ENCODE measurements around the gene HOXC11.

Gene HOXC11

DNA sequence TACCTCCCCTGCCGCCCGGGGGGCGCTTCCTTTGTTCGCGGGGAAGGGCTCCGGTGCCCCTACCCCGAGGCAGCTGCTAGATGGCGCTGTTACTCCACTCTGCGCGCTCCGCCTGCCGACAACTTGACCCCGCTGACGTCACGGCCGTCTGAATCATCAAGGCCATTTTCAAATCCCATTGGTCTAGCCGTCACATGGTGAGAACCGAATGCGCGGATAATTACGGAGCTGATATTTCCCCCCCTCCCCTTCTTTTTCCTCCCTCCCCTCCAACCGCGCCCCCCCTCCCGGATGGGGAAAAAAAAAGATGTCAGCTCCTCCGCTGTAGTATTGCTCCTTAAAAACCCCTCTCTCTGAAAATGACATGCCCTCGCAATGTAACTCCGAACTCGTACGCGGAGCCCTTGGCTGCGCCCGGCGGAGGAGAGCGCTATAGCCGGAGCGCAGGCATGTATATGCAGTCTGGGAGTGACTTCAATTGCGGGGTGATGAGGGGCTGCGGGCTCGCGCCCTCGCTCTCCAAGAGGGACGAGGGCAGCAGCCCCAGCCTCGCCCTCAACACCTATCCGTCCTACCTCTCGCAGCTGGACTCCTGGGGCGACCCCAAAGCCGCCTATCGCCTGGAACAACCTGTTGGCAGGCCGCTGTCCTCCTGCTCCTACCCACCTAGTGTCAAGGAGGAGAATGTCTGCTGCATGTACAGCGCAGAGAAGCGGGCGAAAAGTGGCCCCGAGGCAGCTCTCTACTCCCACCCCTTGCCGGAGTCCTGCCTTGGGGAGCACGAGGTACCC, 12.2 kb downstream of the HOXC11 start, which contains the start of gene HOXC10:
Gene HOXC10 (plus strand): TSS at position 246 of the 791 bp plus-strand sequence. CDS start 114 bp downstream, at position 360.
- DNase-seq (ENCODE audit: low read depth in 2 of 2) = peak; percentile 27 to 60

DNA sequence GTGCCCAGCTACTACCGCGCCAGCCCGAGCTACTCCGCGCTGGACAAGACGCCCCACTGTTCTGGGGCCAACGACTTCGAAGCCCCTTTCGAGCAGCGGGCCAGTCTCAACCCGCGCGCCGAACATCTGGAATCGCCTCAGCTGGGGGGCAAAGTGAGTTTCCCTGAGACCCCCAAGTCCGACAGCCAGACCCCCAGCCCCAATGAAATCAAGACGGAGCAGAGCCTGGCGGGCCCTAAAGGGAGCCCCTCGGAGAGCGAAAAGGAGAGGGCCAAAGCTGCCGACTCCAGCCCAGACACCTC, 12.7 kb downstream of the HOXC11 start:
- no peak for DNase-seq (ENCODE audit: low read depth in 2 of 2)

DNA sequence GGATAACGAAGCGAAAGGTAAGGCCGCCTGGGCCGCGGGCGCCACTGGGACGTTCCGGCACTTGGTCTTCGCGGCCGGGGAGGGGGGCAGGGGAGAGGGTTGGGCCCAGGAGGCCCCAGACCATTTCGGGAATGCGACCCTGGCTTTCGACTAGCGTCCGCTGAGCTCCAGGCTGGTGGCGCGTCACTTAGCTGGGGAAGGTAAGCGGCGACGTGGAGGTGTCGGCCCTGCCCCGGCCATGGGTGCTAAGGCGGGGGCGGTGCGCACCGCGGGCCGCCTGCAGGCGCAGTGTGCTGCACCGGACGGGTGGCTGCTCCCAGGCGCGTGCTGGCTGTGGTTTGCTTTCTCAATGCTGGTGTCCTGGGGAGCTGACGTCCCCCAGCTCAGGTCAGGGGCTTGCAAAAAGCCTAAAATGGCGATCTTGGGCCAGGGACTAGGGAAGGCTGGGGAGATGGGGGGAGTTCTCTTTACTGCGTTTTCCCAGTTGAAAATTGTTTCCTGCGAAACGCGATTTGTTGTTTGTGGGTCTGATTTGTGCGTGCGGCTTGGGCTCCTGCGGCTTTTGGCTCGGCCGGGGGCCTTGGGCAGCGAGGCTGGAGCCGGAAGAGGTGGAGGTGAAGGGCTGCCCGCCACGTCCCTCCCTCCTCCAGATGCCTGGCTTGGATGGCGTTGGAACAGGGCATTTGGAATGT, 13.2 kb downstream of the HOXC11 start:
- DNase-seq (ENCODE audit: low read depth in 2 of 2) = no peak

DNA sequence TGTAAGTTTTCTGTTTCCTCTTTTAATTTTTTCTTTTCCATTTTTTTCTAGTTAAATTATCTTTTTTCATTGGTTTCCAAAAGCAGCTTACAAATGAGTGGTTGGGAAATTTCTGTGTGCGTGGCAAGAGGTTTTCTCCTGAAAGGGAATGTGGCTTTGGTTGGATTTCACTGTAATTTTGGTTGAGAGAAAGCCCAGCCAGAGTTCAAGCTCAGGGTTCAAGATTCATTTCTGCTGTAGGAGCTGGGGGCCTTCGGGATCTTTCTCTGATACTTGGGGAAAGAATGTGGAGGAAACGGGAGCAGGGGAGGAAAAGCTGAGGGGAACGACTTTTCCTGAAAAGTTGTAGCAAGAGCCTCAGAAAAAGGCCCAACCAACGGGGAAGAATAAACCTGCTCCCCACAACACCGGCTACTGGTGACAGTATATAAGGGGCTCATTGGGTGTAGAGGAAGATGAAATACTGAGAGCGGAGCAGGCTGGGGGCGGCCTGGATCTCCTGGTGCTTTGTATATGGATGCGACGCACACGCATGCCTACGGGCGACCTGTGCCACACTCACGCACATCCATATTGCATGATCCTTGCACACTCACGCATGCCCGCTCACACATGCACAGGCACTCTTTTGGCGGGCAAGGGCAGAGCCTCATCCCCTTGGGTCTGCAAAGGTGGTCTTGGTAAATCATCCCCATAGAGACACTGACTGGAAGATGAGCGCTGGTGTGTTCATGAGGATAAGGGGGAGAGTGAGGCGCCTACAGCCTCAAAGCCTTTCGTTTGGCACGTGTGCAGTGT, 14.0 kb downstream of the HOXC11 start:
- DNase-seq (ENCODE audit: low read depth in 2 of 2) = no peak

DNA sequence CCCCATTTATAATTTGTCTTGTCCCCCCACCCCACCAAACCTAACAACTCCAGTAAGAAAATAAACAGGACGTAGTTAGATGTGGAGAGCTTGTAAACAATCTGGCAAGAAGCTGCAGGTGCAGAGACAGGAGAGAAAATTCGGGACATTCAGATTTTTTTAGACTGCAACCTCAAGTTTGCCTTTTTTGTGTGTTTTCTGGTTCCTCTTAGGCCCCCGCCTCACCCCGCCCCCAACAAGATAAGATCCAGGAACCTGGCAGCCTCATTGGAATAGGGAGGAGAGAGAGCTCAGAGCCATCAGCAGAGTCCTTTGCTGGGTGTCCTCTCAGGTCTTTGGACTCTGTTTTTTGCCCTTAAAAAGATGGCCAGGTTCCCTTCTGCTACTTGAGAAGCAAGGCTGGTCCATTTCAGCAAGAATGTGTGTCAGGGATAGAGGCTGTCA, 14.9 kb downstream of the HOXC11 start:
- DNase-seq (ENCODE audit: low read depth in 2 of 2) = no peak

DNA sequence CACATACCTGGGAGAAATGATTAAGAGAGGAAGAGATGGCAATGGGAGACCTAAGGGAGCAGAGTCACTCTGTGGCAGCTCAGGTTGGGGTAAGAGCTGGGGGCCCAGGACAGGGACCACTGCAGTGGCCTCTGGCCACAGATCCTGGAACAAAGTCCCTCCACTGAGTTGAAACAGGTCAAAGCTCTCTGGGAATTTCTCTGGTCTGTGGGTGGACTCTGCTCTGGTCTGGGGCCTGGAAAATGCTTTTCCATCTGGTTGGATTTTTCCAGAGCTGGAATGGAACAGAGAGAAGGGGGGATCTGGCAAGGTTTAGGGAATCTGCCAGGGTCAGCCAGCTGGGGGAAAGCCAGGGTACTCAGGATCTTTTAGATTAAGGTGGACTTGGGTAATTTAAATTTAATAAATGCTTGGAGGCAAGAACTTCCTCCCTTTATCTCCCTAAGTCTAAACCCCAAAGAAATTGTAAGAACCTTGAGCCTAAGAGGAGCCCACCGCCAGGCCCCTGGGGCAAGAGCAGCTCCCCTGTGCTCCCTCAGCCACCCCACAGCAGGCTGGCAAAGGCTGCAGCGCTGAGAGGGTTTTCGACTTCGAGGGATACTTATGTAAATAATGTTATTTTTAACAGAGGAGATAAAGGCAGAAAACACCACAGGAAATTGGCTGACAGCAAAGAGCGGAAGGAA, 15.8 kb downstream of the HOXC11 start:
- DNase-seq (ENCODE audit: low read depth in 2 of 2) = no peak

DNA sequence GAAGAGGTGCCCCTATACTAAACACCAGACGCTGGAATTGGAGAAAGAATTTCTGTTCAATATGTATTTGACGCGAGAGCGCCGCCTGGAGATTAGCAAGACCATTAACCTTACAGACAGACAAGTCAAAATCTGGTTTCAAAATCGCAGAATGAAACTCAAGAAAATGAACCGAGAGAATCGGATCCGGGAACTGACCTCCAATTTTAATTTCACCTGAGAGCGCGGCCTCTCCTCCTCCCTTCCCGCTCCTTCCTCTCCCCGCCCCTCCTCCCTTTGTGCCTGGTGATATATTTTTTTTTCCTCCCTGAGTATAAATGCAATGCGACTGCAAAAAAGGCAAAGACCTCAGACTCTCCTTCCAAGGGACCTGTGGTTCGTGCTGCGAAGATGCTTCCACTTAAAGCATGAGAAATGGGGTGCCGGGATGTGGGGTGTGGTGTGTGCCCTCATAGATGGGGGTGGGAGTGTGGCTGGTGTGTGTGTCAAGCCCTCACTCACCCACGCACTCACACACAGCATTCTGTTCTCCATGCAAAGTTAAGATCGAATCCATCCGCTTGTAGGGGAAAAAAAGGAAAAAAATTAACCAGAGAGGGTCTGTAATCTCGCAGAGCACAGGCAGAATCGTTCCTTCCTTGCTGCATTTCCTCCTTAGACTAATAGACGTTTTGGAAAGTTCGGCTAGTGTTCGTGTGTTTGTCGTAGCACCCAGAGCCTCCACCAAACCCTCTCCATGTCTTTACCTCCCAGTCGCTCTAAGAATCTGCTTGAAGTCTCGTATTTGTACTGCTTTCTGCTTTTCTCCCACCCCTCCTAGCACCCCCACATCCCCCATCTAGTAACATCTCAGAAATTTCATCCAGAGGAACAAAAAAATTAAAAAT, 16.5 kb downstream of the HOXC11 start:
- DNase-seq (ENCODE audit: low read depth in 2 of 2) = no peak

DNA sequence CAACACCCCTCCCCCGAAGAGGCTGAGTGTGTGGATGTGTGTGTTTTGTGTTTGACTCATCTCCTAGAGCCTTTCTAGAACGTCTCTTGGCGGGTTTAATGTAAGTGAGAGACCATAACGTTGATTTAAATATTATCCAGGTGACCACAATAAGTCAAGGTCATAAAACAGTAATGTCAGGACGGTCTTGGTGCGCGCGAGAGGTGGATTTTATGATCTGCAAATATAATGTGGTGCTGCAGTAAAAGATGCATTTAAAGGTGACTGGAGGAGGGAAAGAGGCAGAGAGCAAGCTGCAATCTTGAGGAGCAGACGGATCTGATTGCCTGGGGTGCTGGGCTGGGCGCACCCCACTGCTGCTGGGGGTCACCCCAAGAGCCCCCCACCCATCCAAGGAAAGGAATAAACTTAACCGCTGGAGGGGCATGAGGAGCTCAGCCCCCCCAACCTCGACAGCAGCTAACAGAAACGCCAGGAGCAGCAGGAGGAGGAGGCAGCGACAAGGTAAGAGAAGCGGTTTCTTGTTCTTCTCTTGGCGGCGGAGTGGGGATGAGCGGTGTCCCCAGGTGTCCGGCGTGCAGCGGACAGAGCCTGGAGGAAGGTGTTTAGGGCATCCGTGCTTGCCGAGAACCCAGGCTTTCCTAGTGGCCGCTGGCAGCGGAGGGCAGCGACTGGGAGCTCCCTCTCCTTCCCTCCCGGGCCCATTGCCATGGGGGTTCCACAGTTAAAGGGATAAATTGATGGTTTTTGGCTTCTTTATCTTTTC, 17.6 kb downstream of the HOXC11 start:
- DNase-seq (ENCODE audit: low read depth in 2 of 2) = no peak

DNA sequence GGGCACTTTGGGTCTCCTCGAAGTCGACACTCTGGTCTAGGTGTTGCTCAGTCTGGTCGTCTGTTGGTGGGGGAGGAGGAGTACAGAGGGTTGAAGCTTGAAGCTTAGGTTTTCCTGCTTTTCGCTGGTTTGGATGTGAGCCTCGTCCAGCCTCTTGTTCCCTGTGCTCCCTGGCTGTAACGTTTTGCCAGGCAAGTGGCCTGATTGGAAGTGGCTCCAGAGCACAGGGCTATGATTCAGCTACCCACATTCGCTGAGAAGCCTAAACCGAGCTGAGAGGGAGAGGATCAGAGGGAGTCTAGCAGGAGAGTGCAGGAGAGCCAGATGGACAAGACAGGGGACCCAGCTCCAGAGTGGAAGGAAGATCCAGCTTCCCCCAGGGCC, 18.1 kb downstream of the HOXC11 start:
- DNase-seq (ENCODE audit: low read depth in 2 of 2) = no peak

DNA sequence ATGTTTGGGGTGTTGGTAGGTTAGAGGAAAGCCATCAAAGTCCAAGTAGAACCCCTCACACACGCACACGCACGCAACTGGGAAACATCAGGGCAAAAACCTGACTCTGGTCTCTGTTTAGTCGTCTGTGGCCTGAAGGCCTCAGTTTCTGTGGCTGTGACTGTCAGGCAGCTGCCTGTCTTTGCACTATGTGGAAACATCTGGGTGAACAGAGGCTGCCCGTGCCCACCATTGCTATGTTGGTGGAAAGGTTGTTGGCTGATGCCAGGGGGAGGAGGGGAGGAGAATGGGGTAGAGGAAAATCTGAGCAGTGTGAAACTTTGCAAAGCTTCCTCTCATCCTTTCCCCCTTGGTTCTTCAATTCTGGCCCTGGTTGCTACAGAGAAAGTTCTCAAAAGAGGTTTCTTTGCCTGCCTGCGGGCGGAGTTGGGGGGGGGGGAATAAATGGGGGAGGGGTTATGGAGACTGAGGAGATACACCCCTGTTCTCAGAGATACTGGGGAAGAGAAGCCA, 19.5 kb downstream of the HOXC11 start:
- DNase-seq (ENCODE audit: low read depth in 2 of 2) = no peak

DNA sequence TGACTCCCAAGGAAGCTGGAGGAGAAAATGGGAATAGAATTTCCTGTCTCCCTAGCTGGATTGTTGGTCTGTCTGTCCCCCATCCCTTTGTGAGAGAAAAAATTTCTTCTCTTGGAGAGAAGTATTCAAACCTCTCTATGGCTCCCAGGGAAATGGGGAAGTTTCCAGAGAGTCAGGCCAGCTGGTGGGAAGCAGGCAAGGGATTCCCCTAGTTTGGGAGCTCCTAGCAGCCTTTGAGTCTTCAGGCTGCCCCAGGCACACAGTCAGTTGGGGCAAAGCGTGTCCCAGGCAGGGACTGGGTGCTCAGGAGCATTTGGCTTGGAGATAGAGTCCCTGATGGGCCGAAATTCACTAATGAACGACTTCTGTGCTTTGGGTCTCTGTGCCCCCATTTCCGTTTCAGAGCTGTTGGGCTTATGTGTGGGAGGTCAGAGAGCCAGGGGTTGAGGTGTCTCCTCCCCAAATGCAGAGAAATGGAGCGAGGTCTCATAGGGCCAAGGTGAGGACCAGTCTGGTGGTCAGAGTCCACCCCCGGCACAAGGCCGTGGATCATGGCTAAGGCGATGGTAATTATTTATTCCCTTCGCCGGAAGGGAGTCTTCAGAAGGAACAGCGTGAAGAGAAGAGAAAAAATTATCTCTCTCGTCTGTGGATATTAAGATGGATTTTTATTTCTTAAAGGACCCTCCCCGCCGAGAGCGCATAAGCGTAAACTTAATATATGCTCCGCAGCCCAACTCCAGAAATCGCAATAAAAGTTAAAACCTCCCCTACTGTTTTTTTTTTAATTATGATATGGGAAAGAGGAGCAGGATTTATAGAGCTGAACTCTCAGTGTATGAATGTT, 20.5 kb downstream of the HOXC11 start:
- no peak for DNase-seq (ENCODE audit: low read depth in 2 of 2)

DNA sequence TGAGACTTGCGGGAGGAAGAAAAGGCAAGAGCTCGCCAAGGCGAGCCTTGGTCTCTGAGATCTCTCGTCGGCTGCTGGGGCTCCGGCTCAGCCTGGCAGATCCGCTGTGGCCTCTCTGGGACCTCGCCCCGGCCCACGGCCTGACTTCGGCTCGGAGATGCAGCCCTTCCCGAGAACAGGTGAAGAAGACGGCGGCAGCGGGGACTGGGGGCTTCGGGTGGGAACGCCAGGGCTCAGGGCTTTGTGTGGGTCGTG, 21.0 kb downstream of the HOXC11 start:
- DNase-seq (ENCODE audit: low read depth in 2 of 2) = no peak

DNA sequence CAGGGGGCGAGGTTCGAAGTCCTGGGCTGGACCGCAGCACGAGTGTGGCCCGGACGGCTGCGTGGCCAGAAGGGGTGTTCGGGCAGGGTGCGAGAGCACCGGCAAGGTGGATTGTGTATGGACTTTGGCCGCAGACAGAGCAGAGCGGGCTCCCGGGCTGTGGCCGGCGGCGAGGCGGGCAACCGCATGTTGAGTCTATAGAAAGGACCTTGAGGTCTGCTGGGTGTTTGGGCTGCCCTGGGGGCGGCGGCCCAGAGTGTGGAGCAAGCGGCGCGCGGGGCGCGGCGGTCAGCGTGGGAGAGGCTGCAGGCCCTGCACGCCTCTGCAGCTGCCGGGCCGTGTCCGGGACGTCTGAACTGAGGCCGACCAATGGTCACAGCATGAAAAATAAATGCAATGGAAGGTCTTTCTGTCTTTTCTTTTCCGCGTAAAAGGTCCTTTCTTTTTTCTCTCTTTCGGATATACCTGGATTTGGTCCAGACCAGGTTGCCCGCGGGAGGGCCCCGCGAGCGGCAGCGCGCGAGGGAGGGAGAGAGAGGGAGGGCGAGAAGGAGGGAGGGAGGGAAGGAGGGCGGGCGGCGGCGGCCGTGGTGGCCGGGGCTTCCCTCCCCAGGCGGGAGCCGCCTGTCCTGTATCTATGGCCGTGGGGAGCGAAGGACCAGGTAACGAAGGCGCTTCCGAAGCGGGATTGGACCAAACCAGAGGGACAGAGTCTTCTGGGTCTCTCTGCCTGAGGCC, 21.5 kb downstream of the HOXC11 start:
- no peak for DNase-seq (ENCODE audit: low read depth in 2 of 2)

DNA sequence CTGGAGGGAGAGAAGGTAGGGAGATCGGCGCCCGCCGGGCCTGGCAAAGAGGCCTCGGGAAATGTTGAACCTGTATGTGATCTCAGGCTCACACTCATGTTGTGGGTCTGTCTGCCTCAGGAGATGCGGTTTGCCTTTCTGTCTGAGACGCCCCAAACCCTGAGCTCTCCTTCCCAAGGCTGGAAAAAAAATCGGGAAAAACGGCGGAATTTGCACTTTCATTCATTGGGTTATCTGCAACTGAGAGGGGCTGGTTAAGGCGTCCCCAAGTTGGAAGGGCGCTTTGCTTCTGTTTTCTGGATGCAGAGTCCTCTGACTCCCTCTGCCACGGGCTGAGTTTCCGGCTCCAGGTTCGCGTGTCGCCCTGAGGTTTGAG, 22.1 kb downstream of the HOXC11 start:
- no peak for DNase-seq (ENCODE audit: low read depth in 2 of 2)

DNA sequence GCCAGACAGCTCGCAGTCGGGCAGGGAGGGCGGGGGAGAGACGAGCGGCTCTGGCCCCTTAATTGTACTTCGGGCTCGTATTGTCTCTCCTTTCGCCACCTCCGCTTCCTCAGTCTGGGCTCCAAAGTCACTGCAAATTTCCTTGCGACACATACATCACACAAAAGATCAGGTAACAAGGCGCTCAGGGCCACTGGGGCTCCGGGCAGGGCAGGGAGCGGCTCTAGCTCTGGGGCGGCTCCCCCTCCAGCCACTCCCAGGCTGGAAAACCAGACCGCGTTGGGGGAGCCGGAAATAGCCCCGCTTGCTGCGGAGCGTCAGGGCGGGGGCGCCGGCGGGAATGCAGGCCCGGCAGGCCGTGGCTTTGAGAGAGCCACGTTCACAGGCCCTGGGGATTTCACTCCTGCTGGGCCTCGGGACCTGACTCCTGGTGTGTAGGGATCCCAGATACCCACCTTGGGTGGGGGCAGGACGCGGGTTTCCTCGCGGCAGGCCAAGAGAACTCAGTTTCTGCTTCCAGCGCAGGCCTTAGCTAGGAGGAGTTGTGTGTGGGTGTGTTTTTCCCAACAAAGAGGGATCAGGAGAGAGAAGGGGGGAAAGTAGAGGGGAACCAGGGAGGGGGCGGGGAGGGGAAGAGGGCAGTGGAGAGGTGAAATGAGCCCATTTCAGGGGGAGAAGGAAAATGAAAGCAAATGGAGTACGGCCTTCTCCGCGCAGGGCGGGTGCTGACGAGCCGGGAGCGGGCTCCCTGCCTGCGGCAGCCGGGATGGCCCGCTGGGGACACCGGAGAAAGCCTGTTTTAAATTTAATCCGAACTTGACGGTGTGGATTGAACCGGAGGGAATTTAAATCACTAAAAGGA, 22.7 kb downstream of the HOXC11 start:
- DNase-seq (ENCODE audit: low read depth in 2 of 2) = no peak

DNA sequence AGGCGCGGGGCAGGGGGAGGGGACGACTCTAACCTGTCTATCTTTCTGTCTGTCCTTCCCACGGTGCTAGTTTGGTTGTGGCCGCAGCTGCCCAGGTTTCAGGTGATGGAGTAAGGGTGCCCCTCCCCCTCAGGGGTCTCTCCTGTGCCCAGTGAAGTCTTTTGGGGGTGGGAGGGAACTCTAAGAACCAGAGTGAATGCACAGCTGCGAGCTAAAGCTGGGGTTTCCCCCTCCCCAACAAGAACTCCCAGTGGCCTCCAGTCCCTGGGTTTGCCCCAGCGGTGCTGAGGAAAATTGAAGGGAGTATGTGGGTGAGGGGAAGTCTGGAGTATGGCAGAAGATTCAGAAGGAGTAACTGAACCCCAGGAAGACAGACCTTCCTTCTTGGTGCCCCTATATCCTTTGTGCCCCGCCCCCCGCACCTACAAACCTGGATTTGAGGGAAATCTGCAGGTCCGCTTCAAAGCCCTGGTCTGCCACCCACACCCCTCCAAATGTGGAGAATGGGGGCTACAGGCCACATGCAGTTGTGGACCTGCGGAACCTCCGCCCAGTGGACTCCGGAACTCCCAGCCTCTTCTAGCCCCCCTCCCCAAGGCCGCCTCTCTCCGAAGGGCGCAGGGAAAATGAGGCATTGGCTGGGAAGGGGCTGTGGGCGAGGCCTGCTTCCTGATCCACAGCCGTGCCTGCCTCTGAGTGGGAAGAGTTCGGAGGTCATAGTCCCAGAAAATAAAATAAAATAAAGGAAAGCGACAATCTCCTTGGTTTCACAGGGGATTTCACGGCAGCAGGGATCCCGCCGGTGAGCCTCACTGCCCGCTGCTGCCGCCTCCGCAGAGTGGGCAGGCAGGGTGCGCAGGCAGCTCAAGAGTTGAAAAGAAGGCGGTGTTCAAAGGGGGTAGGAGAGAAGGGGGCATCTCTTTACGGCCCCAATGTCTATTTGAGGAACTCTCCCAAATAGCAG, 23.6 kb downstream of the HOXC11 start:
- DNase-seq (ENCODE audit: low read depth in 2 of 2) = no peak
